Vagina (tissue), 2 donors: ENCODE data around the gene PGAP1. TPM values are rescaled to one million over a fixed set of nuclear protein-coding genes. Genes with fewer than 3 reads are reported as not detected.
A peak's percentile ranks its signal among the peaks of the same experiment; 100 is the strongest.

Source experiments
- DNase-seq, 2 donors: peaks; one replicate each; pipeline ENCODE4 v3.0.0-alpha.2; 2017; ENCODE audit errors: extremely low spot score in 2 of 2
- H3K27ac ChIP-seq: fragments of 200-600 bp; sonication (generic); one replicate; pipeline ENCODE4 v1.5.1; 2019
- H3K27me3 ChIP-seq: fragments of 200-600 bp; sonication (generic); one replicate; pipeline ENCODE4 v1.5.1; 2019
- H3K36me3 ChIP-seq, 2 donors: fragments of 200-600 bp; sonication (generic); one replicate each; pipeline ENCODE4 v1.5.1; 2017 to 2019
- H3K4me1 ChIP-seq: fragments of 200-600 bp; sonication (generic); one replicate; pipeline ENCODE4 v1.5.1; 2019
- H3K4me3 ChIP-seq, 2 donors: fragments of 200-600 bp; sonication (generic); 1 replicate in 1 of 2; 2 replicates in 1 of 2; pipeline ENCODE4 v1.5.1; 2016 to 2019
- H3K9me3 ChIP-seq: fragments of 200-600 bp; sonication (generic); one replicate; pipeline ENCODE4 v1.5.1; 2019
- CTCF ChIP-seq, 3 experiments: fragments of 450-650 bp in 2 of 3; fragments of 200-600 bp in 1 of 3; sonication (generic) in 1 of 3; IDR thresholded peaks; one replicate each; pipeline ENCODE4 v1.5.1; 2017 to 2019; ENCODE audit warnings: antibody characterized with exemption in 3 of 3, mild to moderate bottlenecking in 2 of 3, moderate library complexity in 2 of 3
- POLR2A ChIP-seq, 2 donors: fragments of 450-650 bp; IDR thresholded peaks; one replicate each; pipeline ENCODE4 v1.6.1; 2017; ENCODE audit warnings: antibody characterized with exemption in 2 of 2, mild to moderate bottlenecking in 2 of 2, moderate library complexity in 2 of 2
- POLR2AphosphoS5 ChIP-seq, 2 donors: sonication (generic); formaldehyde crosslinking; IDR thresholded peaks; one replicate each; pipeline ENCODE4 v1.9.0; 2017; ENCODE audit warnings: antibody characterized with exemption in 2 of 2, mild to moderate bottlenecking in 2 of 2, low read depth in 1 of 2; ENCODE audit not compliant: insufficient read depth in 1 of 2
- intact Hi-C: fragments of 100-400 bp; cut with DNase I; formaldehyde crosslinking; loops from one replicate; pipeline ENCODE4 v1.15.1; 2023
- total RNA-seq: library from RNA; depleted of rRNA; stranded (reverse); fragments of >200 nt; gene quantifications from one replicate; pipeline ENCODE4 v1.2.3, GENCODE V29; 2016

PGAP1 gene
- 15.2 TPM for total RNA-seq

- Histone ChIP-seq H3K27ac (peak within 1 kb of the TSS; percentile 92), H3K4me3 (peak within 1 kb of the TSS; percentile 75 to 80), H3K4me1 (peaks cover 25% of the 10 kb centered on the region), H3K36me3 (no peaks in the 10 kb centered on the region), H3K9me3 (no peaks in the 10 kb centered on the region), H3K27me3 (no peaks in the 10 kb centered on the region)
- DNase-seq: peak in 1 of 2 donors; percentile 93
- intact Hi-C loops: no loop called here
- TF ChIP-seq POLR2AphosphoS5 (IDR thresholded peaks at IDR 0.05; ENCODE audit: insufficient read depth in 1 of 2, low read depth in 1 of 2) (peak; percentile 10 to 80), CTCF (IDR thresholded peaks at IDR 0.05) (no peak), POLR2A (IDR thresholded peaks at IDR 0.05) (peak in 1 of 2 donors; percentile 79)
Measured at GRCh38 chr2:196926562-196927375, at the start of gene PGAP1. TSS of gene PGAP1 (minus strand) at chr2:196926707. CDS start at chr2:196926616, 91 bp downstream.

GRCh38 chr2:196974970-196975369, 48.5 kb upstream of the PGAP1 start:
- intact Hi-C loops: no loop called here
- H3K36me3 ChIP-seq: no peaks in the 10 kb centered on the region
- DNase-seq: no peak
- no peak overlapping the region for H3K4me3 ChIP-seq
- TF ChIP-seq POLR2AphosphoS5 (IDR thresholded peaks at IDR 0.05; ENCODE audit: insufficient read depth in 1 of 2, low read depth in 1 of 2) (no peak), CTCF (IDR thresholded peaks at IDR 0.05) (no peak), POLR2A (IDR thresholded peaks at IDR 0.05) (no peak)
- H3K9me3 ChIP-seq: no peaks in the 10 kb centered on the region
- no peaks in the 10 kb centered on the region for H3K27me3 ChIP-seq
- no peaks in the 10 kb centered on the region for H3K4me1 ChIP-seq
- H3K27ac ChIP-seq: no peak overlapping the region

- Histone ChIP-seq H3K4me3 (no peak overlapping the region), H3K36me3 (no peaks in the 10 kb centered on the region), H3K27me3 (no peaks in the 10 kb centered on the region), H3K4me1 (no peaks in the 10 kb centered on the region), H3K9me3 (no peaks in the 10 kb centered on the region), H3K27ac (no peak overlapping the region)
- intact Hi-C loops: no loop called here
- TF ChIP-seq CTCF (IDR thresholded peaks at IDR 0.05): no peak
- no peak for TF ChIP-seq POLR2A (IDR thresholded peaks at IDR 0.05)
- TF ChIP-seq POLR2AphosphoS5 (IDR thresholded peaks at IDR 0.05; ENCODE audit: insufficient read depth in 1 of 2, low read depth in 1 of 2): no peak
- no peak for DNase-seq
Measured at GRCh38 chr2:196971574-196972279, 45.2 kb upstream of the PGAP1 start.

- intact Hi-C loops: no loop called here
- Histone ChIP-seq H3K36me3 (no peaks in the 10 kb centered on the region), H3K27ac (no peak overlapping the region), H3K4me1 (no peaks in the 10 kb centered on the region), H3K9me3 (no peaks in the 10 kb centered on the region), H3K27me3 (no peaks in the 10 kb centered on the region), H3K4me3 (no peak overlapping the region)
- no peak for TF ChIP-seq POLR2AphosphoS5 (IDR thresholded peaks at IDR 0.05; ENCODE audit: insufficient read depth in 1 of 2, low read depth in 1 of 2)
- no peak for TF ChIP-seq CTCF (IDR thresholded peaks at IDR 0.05)
- TF ChIP-seq POLR2A (IDR thresholded peaks at IDR 0.05): no peak
- no peak for DNase-seq
Measured at GRCh38 chr2:196970099-196970498, 43.6 kb upstream of the PGAP1 start.
